AG04449 (cell line): ENCODE measurements around the gene AZU1.
A peak's percentile ranks its signal among the peaks of the same experiment; 100 is the strongest.
"Not testable (repeated sequence)": the region's sequence is repeated elsewhere in the genome, so short reads cannot be mapped to it uniquely, and the experiment has no call there.

Source experiments
- CTCF ChIA-PET: fragments of 350-600 bp; formaldehyde crosslinking; extraction: SDS; loops from one replicate; lab custom pipeline; 2021; ENCODE audit warnings: antibody characterized with exemption; lab: Yijun Ruan, JAX
- POLR2A ChIA-PET: fragments of 400-600, 350-600 bp; formaldehyde crosslinking; extraction: SDS; loops from one replicate; lab custom pipeline; 2020; ENCODE audit warnings: antibody characterized with exemption, inconsistent platforms; lab: Yijun Ruan, JAX
- DNase-seq: peaks from one replicate; pipeline ENCODE4 v3.0.0-alpha.2; 2010; ENCODE audit warnings: low read depth, low spot score
- H3K4me3 ChIP-seq: 2 replicates; pipeline ENCODE4 v1.5.1; 2011; ENCODE audit warnings: low read depth, mild to moderate bottlenecking, control low read depth, low read length
- TF ChIP-seq, protein P1 (sequence below): IDR thresholded peaks from one replicate; pipeline ENCODE4 v1.5.1; 2011; ENCODE audit warnings: mild to moderate bottlenecking, moderate library complexity, low read length, control low read depth, inconsistent platforms; ENCODE audit not compliant: insufficient read depth; ENCODE audit errors: missing control alignments

Gene AZU1

DNA sequence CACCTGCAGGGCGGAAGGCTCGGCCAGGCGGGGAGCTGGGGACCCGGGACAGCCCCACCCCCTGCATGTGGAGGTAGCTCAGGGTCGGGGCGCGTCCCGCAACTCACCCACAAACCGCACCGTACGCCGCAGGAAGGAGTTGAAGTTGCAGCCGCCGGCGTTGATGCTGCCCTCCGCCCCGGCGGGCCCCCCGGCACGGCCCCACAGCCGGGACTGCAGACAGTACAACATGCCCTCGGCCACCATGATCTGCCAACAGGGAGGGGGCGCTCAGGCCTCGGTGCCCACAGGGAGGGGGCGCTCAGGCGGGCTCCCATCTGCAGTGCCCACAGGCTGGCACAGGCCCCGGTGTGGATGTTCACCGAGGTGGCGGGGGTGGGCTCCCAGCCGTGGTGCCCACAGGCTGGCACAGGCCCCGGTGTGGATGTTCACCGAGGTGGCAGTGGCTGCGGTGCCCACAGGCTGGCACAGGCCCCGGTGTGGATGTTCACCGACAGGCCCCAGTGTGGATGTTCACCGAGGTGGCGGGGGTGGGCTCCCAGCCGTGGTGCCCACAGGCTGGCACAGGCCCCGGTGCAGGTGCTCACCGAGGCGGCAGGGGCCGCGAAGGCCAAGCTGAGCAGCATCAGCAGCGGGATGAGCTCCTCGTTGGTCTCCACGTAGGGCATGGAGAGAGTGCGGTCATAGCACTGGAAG is 12.4 kb upstream of the AZU1 start:
- no peak overlapping the region for H3K4me3 ChIP-seq
- DNase-seq, result no peak
- TF ChIP-seq, protein P1, sequence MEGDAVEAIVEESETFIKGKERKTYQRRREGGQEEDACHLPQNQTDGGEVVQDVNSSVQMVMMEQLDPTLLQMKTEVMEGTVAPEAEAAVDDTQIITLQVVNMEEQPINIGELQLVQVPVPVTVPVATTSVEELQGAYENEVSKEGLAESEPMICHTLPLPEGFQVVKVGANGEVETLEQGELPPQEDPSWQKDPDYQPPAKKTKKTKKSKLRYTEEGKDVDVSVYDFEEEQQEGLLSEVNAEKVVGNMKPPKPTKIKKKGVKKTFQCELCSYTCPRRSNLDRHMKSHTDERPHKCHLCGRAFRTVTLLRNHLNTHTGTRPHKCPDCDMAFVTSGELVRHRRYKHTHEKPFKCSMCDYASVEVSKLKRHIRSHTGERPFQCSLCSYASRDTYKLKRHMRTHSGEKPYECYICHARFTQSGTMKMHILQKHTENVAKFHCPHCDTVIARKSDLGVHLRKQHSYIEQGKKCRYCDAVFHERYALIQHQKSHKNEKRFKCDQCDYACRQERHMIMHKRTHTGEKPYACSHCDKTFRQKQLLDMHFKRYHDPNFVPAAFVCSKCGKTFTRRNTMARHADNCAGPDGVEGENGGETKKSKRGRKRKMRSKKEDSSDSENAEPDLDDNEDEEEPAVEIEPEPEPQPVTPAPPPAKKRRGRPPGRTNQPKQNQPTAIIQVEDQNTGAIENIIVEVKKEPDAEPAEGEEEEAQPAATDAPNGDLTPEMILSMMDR, result no peak
- ChIA-PET POLR2A (no interaction called here), CTCF (interaction anchor here (1.0 kb wide), 1 partner anchor 41 kb away, joined by 4 read pairs; no protein-coding TSS in a partner anchor)

DNA sequence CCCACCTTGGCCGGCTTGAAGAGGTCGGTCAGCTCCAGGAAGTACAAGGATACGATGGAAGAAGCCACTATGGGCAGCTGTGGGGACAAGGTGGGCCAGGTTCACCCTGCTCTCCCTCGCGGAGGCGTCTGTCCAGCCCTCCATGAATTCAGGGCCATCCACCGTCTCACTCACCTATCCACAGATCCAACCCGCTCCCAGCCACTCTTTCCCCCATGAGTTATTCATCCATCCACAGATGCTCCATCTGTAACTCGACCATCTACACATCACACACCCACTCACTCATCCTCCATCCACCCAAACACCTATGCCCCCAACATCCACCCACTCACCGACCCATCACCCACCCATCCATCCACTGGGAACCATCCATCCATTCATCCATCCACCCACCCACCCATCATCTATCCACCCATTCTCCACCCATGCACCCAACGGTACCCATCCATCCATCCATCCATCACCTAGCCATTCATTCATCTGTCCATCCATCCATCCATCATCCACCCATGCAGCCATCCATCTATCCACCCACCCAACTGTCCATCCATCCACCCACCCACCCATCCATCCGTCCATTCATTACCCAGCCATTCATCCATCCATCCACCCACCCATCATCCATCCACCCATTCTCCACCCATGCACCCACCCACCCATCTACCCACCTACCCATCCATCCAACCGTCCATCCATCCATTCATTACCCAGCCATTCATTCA is 11.7 kb upstream of the AZU1 start:
- TF ChIP-seq, protein P1, result no peak

DNA sequence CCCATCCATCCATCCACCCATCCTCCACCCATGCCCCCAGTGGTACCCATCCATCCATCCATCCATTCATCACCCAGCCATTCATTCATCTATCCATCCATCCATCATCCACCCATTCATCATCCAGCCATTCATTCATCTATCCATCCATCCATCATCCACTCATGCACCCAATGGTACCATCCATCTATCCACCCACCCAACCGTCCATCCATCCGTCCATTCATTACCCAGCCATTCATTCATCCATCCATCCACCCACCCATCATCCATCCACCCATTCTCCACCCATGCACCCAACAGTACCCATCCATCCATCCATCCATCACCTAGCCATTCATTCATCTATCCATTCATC is 11.2 kb upstream of the AZU1 start:
- H3K4me3 ChIP-seq, result no peak overlapping the region
- POLR2A ChIA-PET, result no interaction called here
- TF ChIP-seq, protein P1, result no peak
- no peak for DNase-seq
- CTCF ChIA-PET, result no interaction called here

More for the DNA sequence above, 11.7 kb upstream of the AZU1 start:
- POLR2A ChIA-PET, result no interaction called here
- CTCF ChIA-PET, result no interaction called here
- no peak overlapping the region for H3K4me3 ChIP-seq
- DNase-seq, result no peak

DNA sequence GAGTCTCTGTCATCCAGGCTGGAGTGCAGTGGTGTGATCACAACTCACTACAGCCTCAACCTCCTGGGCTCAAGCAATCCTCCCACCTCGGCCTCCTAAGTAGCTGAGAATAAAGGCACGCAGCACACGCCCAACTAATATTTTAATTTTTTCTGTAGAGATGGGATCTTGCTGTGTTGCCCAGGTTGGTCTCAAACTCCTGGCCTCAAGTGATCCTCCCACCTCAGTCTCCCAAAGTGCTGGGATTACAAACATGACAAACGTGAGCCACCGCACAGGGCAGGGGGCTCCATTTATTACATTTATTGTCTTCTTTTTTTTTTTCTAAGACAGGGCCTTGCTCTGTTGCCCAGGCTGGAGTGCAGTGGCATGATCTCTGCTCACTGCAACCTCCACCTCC is 7.4 kb upstream of the AZU1 start:
- DNase-seq, H3K4me3 ChIP-seq, CTCF ChIA-PET: not testable (repeated sequence)
- POLR2A ChIA-PET, result interaction anchor here (1.2 kb wide), 1 partner anchor 23 kb away, joined by 4 read pairs; no protein-coding TSS in a partner anchor

DNA sequence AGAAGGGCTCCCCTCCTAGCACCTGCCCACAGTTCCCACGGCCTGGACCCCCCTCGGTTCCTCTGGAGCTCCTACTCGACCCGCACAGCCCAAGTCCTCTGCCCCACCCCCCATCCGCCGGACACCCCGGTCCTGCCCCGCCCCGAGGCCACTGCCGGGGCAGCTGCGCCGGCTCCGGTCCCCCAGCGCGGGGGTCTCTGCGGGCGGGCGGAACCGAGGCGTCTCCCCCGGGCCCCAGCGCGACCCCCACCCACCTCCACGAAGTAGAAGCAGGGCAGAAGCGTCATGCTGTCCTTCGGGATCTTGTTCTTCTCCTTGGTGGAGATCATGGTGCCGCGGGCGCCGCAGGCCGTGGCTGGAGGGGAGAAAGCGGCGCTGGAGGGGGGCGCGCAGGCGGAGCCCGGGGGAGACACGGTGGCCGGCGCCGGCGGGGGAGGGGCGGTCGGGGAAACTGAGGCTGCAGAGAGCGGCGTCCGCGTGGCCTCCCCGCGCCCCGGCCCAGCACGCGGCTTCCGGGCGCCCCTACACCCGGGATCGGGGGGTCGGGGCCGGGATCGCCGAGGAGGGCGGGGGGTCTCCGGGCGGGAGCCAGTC is 6.3 kb upstream of the AZU1 start:
- ChIA-PET POLR2A (interaction anchor here (1.2 kb wide), 1 partner anchor 24 kb away, joined by 4 read pairs; no protein-coding TSS in a partner anchor), CTCF (no interaction called here)
- peak overlapping the region; percentile 38 for H3K4me3 ChIP-seq
- no peak for DNase-seq
- TF ChIP-seq, protein P1, result no peak

DNA sequence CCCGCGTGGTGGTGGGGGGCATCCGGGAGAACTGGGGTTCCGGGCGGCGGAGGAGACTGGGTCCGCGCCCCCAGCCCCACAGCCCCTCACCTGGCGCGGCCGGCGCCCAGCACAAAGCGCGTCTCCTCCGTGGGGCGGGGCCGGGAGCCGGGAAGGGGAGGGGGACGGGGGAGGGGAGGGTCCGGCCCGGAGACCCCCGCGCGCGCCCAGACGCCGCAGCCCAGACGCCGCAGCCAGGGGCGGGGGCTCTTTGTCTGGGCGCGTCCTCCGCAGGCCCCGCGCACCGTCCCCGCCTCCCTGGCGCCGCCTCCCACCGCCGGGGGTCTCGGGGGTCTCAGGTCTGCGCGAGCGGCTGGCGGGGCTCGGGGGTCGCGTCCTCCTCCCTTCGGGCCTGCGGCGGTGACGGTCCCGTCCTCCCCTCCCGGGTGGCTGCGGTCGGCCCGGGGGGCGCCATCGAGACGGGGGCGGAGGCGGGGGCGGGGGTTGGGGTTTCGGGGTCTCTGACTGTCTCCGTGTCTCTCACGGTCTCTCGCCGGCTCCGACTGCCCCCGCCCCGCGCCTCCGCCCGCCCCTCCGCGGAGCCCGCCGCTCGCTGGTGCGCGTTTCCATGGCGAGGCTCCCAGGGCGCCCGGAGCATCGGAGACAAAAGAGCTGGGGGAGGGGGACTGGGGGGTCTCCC is 5.7 kb upstream of the AZU1 start, which contains the start of gene PLPPR3:
Gene PLPPR3 (minus strand): TSS at position 131 of the 679 bp plus-strand sequence. CDS start 396 bp downstream, outside the sequence.
- CTCF ChIA-PET, result no interaction called here
- TF ChIP-seq, protein P1, result no peak
- POLR2A ChIA-PET, result no interaction called here
- H3K4me3 ChIP-seq, result peak within 1 kb of the TSS; percentile 38
- no peak for DNase-seq
